Measurements from ENCODE around the gene IRF7. TPM values are rescaled to one million over a fixed set of nuclear protein-coding genes. Genes with fewer than 3 reads are reported as not detected.

IRF7 gene
- total RNA-seq, 1 donor from 2014 or later = 8.7 TPM

DNA sequence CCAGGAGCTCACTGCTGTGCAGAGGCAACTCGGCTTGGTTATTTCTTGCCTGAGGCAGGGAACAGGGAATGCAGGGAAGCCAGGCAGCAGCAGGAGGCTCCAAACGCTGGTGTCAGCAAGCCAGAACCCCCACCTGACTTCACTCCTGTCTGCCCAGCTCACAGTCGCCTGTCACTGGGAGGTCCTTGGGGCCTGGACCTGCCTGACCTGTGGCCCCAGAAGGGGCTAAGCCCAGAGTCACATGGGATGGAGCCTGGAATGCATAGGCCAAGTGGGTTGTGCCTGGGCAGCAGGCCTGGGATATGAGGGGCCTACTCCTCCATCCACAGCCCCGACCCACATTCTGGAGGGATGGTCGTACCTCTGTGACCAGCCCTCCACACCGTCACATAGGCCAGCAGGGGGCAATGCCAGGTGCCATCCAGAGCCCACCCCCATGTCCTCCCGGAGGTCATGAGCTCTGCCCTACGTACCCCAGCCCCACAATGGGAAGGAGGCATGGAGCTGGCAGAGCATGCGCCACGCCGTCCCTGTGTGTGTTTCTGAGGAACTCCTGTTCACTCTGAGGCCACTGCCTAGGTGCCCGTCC is 49.7 kb downstream of the IRF7 start:
- DNase-seq (ENCODE audit: low read depth, low spot score) = no peak

DNA sequence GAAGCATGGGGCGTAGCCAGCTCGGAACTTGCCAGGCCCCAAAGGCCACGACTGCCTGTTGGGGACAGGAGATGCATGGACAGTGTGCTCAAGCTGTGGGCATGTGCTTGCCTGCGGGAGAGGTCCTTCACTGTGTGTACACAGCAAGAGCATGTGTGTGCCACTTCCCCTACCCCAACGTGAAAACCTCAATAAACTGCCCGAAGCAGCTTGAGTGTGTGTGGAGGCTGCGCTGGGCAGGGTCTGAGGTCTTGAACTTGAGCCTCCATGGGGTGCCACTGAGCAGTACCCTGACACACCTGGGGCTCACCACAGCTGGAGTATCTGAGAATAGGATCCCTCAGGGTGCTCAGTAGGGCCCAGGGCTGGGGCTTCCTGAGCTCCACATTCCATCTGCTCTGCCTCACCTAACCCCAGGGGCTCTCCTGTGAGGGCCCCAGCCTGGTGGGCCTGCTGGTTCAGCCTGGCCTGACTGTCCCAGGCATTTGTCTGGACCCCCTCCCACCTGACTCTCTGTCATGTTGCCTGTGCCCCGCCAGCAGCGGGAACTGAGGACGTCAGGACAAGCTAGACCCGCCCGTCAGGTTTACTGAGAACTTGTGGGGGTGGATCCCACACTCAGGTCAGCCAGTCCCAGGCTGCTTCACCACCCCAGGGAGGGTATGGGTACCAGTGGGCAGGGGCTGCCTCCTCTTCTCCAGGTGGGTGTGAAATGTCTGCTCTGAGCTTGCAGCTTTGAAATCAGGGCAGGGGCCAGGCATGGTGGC is 51.8 kb downstream of the IRF7 start:
- no peak for DNase-seq (ENCODE audit: low read depth, low spot score)

DNA sequence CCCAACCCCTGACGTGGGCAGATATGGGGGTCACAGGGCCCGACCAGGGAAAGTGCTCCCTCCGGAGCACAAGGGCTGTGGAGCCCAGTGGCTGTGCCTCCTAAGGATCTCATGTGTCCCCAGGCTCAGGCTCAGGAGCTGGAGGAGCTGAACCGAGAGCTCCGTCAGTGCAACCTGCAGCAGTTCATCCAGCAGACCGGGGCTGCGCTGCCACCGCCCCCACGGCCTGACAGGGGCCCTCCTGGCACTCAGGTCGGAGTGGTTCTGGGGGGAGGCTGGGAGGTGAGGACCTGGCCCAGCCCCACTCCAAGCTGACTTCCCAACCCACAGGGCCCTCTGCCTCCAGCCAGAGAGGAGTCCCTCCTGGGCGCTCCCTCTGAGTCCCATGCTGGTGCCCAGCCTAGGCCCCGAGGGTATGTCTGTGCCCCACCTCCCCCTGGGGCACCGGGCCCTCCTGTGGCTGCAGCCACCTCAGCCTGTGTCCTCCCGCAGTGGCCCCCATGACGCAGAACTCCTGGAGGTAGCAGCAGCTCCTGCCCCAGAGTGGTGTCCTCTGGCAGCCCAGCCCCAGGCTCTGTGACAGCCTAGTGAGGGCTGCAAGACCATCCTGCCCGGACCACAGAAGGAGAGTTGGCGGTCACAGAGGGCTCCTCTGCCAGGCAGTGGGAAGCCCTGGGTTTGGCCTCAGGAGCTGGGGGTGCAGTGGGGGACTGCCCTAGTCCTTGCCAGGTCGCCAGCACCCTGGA is 52.5 kb downstream of the IRF7 start:
- no peak for DNase-seq (ENCODE audit: low read depth, low spot score)

Other genes with a start within 250 kb of the IRF7 start
- 1.5 TPM in 2 replicates for gene B4GALNT4, start 246.5 kb downstream of the IRF7 start, total RNA-seq
- gene PKP3, start 221.7 kb downstream of the IRF7 start, total RNA-seq = 0.26 and 0.67 TPM in 2 replicates
- 27.6 and 39.6 TPM in 2 replicates for gene SIGIRR, start 201.0 kb downstream of the IRF7 start, total RNA-seq
- gene ANO9, start 173.9 kb downstream of the IRF7 start, total RNA-seq = 0.07 TPM in 1 of 2 replicates, not detected in the other
- 32.1 and 39.7 TPM in 2 replicates for gene PTDSS2, start 165.7 kb downstream of the IRF7 start, total RNA-seq
- 288 and 306 TPM in 2 replicates for gene RNH1, start 108.7 kb downstream of the IRF7 start, total RNA-seq
- gene HRAS, start 80.4 kb downstream of the IRF7 start, total RNA-seq = 77.7 and 91.6 TPM in 2 replicates
- 0.40 and 0.46 TPM in 2 replicates for gene LRRC56, start 78.4 kb downstream of the IRF7 start, total RNA-seq
- gene LMNTD2, start 55.2 kb downstream of the IRF7 start, total RNA-seq = 0.56 and 0.86 TPM in 2 replicates
- 11.5 and 14.4 TPM in 2 replicates for gene RASSF7, start 55.0 kb downstream of the IRF7 start, total RNA-seq
- gene PHRF1, start 39.5 kb downstream of the IRF7 start, total RNA-seq = 28.0 and 29.5 TPM in 2 replicates
- not detected in 2 replicates for gene CDHR5, start 9.0 kb upstream of the IRF7 start, total RNA-seq
- not detected in 2 replicates for gene SCT, start 11.2 kb upstream of the IRF7 start, total RNA-seq
- not detected in 2 replicates for gene DRD4, start 21.3 kb upstream of the IRF7 start, total RNA-seq
- 45.1 and 66.1 TPM in 2 replicates for gene DEAF1, start 79.3 kb upstream of the IRF7 start, total RNA-seq
- 8.4 and 9.7 TPM in 2 replicates for gene TMEM80, start 79.9 kb upstream of the IRF7 start, total RNA-seq
- gene EPS8L2, start 90.3 kb upstream of the IRF7 start, total RNA-seq = 2.0 and 3.0 TPM in 2 replicates
- gene TALDO1, start 131.5 kb upstream of the IRF7 start, total RNA-seq = 278 and 283 TPM in 2 replicates
- gene GATD1, start 161.5 kb upstream of the IRF7 start, total RNA-seq = 37.5 and 38.1 TPM in 2 replicates
- 0.13 and 0.14 TPM in 2 replicates for gene CEND1, start 174.1 kb upstream of the IRF7 start, total RNA-seq
- 9.0 and 9.2 TPM in 2 replicates for gene SLC25A22, start 182.3 kb upstream of the IRF7 start, total RNA-seq
- 7.0 and 7.5 TPM in 2 replicates for gene PIDD1, start 189.3 kb upstream of the IRF7 start, total RNA-seq
- 248 and 277 TPM in 2 replicates for gene RPLP2, start 194.0 kb upstream of the IRF7 start, total RNA-seq
- 21.5 and 22.4 TPM in 2 replicates for gene PNPLA2, start 203.0 kb upstream of the IRF7 start, total RNA-seq
- 4.1 and 4.3 TPM in 2 replicates for gene CRACR2B, start 212.0 kb upstream of the IRF7 start, total RNA-seq
- gene CD151, start 217.0 kb upstream of the IRF7 start, total RNA-seq = 578 and 647 TPM in 2 replicates
- 163 and 227 TPM in 2 replicates for gene POLR2L, start 226.6 kb upstream of the IRF7 start, total RNA-seq
- 103 and 115 TPM in 2 replicates for gene TSPAN4, start 226.9 kb upstream of the IRF7 start, total RNA-seq

Measured in pulmonary artery endothelial cell (primary cell).